T1000 (cell line): ENCODE results near the gene USP12.
A peak's percentile ranks its signal among the peaks of the same experiment; 100 is the strongest.

Experiments used
- DNase-seq: peaks from one replicate; lab custom pipeline; 2025; ENCODE audit warnings: mixed read lengths; lab: John Stamatoyannopoulos, UW

USP12 gene

GRCh38 chr13:27035892-27036235, 135.7 kb downstream of the USP12 start:
- DNase-seq: peak; percentile 7

DNA sequence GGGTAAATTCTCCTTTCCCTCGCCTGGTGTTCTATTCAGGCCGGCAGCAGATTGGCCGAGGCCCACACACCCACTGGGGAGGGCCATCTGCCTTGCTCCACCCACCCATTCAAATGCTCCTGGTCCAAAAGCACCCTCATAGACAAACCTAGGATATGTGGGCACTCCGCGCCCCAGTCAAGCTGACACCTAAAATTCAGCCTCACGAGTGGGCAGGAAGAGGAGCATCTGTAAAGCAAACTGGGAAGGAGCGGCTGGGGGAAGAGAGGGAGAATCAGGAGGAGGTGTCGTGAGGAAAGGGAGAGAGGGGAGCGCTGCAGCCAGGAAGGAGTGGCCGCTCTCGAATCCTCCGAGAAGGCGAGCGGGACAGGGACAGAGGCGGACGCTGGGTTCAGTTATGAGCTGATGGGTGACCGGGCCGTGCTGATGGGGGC, 136.9 kb downstream of the USP12 start:
- DNase-seq: no peak

- DNase-seq: no peak
Observed at GRCh38 chr13:27028683-27029480, 142.7 kb downstream of the USP12 start.

DNA sequence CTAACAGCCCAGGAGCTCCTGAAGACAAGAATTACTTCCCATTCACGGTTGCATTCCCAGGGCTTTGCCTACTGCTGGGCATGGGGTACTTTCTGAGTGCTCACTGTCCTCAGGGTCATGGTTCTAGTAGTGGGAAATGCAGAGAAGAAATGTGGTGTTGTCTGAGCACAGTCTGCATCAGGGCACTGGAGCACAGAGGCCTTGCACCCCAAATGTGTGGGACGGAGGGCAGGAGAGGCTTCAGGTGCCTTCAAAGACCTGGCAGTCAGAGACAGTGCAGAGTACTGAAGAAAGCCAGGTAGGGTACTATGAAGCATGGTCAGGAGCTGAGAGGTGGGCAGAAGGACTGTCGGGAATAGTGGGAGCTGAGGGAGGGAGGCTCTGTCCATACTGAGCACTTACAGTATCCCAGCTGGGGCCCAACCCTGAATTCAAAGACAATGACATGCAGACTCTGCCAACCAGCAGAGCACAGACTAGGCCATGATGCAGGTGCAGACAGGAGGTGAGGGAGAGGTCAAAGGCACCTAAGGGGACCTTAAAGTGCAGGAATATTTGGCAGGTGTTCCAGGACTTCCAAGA, 144.4 kb downstream of the USP12 start:
- no peak for DNase-seq

DNA sequence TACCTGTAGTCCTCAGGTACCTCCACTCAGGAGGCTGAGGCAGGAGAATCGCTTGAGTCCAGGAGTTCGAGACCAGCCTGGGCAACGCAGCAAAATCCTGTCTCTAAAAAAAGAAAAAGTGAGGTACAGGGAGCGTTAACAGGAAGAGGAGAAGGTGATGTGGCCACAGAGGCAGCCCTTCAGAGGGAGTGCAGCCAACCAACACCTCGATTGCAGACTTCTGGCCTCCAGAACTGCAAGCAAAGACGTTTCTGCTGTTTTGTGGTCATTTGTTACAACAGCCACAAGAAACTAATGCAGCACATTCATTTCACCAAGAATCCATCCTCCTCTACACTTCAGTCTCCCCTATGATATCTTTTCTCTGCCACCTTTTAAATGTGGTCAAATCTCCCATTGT, 145.2 kb downstream of the USP12 start:
- no peak for DNase-seq

GRCh38 chr13:27024776-27025492, 146.7 kb downstream of the USP12 start:
- no peak for DNase-seq

DNA sequence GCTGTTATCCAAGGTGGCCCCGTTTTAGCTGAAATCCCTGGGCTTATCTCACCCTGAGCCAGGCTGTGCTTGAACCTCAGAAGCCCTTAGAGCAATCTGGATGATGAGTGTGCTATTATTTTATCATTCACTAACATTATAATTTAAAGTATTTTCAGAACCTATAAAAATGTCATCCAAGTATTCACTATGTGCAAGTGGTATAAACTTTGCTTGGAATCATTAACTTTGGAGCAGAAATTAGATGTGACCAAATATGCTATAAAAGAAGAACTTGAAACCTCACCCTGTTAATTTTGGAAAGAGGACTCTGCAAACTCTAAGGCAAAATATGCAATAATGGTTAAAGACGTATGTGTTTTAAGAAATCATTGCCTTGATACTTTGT, 147.5 kb downstream of the USP12 start:
- DNase-seq: no peak

- DNase-seq: no peak
Observed at GRCh38 chr13:27023385-27024073, 148.1 kb downstream of the USP12 start.

DNA sequence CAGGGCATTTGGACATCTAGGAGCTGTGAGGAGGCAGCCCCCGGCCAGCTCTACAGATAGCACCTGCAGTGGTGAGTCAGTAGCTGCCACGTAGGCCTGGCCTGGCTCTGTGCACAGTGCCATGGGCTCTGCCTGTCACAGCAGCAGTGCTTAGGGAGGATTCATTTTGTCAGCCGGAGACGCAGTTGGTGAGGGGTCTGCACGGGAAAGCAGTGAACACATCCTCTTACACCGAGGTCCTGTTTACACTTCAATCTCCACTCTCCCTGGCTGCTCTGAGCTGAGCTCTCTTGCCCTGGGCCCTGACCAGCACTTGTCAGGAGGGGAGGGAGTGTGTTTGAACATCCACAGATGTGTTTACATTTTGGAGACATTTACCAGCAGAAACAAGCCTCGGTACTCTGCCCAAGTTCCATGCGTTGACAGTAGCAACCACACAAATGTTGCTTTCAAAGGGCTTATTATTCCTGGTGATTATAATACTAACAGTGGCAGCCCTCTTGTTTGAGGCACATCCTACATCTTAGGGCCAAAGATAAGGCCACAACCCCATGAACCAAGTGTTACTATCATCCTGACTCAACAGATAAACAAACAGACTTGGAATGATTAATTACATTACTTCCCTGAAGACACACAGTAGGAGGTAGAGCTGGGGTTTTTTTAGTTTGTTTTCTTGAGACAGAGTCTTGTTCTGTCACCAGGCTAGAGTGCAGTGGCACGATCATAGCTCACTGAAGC, 148.9 kb downstream of the USP12 start:
- DNase-seq: no peak

DNA sequence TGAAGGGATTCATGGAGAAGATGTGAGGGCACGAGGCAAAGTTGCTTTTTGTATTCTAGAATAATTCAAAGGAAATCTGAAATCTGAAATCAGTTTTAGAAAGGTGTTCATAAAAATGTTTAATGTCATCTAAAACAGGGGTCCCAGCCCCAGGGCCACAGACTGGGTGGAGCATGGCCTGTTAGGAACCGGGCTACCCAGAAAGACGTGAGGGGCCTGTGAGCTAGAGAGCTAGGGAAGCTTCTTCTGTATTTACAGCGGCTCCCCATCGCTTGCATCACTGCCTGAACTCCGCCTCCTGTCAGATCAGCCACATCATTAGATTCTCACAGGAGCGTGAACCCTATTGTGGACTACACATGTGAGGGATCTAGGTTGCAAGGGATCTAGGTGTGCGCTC, 151.2 kb downstream of the USP12 start:
- DNase-seq: no peak

DNA sequence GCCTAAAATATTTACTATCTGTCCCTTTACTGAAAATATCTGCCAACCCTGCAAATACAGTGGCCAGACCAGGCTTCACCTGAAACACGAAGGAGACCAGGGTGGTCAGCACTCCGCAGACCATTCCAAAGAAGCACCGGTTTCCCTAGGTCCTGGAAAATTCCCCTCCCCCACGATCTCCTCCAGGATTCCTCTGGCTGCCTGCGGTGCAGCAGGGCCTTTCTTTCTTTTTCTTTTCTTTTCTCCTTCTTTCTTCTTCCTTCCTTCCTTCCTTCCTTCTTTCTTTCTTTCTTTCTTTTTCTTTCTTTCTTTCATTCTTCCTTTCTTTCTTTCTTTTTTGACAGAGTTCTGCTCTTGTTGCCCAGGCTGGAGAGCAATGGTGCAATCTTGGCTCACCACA, 152.7 kb downstream of the USP12 start:
- DNase-seq: no peak

GRCh38 chr13:27018344-27018861, 153.2 kb downstream of the USP12 start:
- no peak for DNase-seq

DNA sequence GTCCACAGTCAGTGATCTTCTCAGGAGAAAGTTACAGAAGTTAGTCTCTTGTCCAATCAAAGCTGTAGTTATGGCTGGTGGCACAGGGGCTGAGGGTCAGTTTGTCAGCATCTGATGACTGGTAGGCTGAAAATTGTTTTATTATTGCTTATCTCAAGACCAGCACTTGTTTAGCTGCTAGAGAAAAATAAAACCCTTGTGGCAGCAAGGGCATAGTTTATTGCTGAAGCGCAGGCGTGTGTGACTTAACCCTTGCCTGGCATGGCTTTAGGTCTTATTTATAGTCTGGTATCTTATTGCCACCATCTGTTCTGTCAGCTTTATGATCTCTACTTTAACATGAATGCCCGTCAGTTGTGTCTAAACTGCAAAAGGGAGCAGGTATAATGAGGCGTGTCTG, 154.7 kb downstream of the USP12 start:
- DNase-seq: no peak
